Right cardiac atrium (tissue), 5 donors: Measurements from ENCODE around the gene ATF2. TPM values are rescaled to one million over a fixed set of nuclear protein-coding genes. Genes with fewer than 3 reads are reported as not detected.
A peak's percentile ranks its signal among the peaks of the same experiment; 100 is the strongest.

ENCODE experiments used
- ATAC-seq, 2 donors: fragments of 200-7000 bp; cut with Tn5 transposase; one replicate each; pipeline versions ENCODE4 v1.8.0 to v1.9.1; 2020; ENCODE audit warnings: moderate library complexity in 2 of 2, mild to moderate bottlenecking in 1 of 2
- DNase-seq, 3 donors: peaks; one replicate each; pipeline ENCODE4 v3.0.0-alpha.2; 2020
- H3K27ac ChIP-seq: one replicate; pipeline ENCODE4 v1.5.1; 2013; ENCODE audit warnings: mild to moderate bottlenecking, low read length, control low read depth, moderate library complexity
- H3K27me3 ChIP-seq: one replicate; pipeline ENCODE4 v1.6.1; 2013; ENCODE audit not compliant: control insufficient read depth, insufficient read depth
- H3K4me1 ChIP-seq: one replicate; pipeline ENCODE4 v1.6.1; 2013; ENCODE audit warnings: low read length; ENCODE audit not compliant: control insufficient read depth, insufficient read depth
- H3K4me3 ChIP-seq: one replicate; pipeline ENCODE4 v1.5.1; 2013; ENCODE audit warnings: low read length, control low read depth
- H3K9me3 ChIP-seq: one replicate; pipeline ENCODE4 v1.6.1; 2013; ENCODE audit warnings: low read length; ENCODE audit not compliant: control insufficient read depth
- WGBS: extraction: QIAGEN DNeasy Blood & Tissue Kit; methylation state at CpG from one replicate; pipeline ENCODE4 v1.1.7; 2013; 5-methylcytosine and 5-hydroxymethylcytosine counted together
- intact Hi-C, 4 donors: fragments of 100-400 bp; cut with DNase I; formaldehyde crosslinking; loops; one replicate each; pipeline versions ENCODE4 v1.11.0 to v1.14.0; 2022 to 2023
- polyA plus RNA-seq: library from polyadenylated mRNA; stranded (reverse); fragments of 200-250 nt; gene quantifications from one replicate; pipeline ENCODE4 v1.2.3, GENCODE V29; 2013
- total RNA-seq, 4 donors: library from RNA; stranded (reverse); fragmentation: NEBNext Ultra II Directional; extraction: Animal tissue kit (Norgen Biotek cat#: 25700); gene quantifications; one replicate each; pipeline ENCODE4 v1.2.1, GENCODE V29; 2021
- donor health status: healthy with polysubstance abuse.
- donor health status: DM: no; HTN: yes; CAD: no.
- donor health status: DM: no; HTN: no; CAD: no.
- donor health status: DM: no; HTN: yes; CAD: no; lungs with severe emphysema.
- donor health status: DM: yes; HTN: yes; CAD: no.

The ATF2 gene
- total and polyA plus RNA-seq, 5 donors: 10.8 to 39.2 (median 30.6) TPM

- Histone ChIP-seq H3K27ac (no peak overlapping the region), H3K4me3 (no peak overlapping the region), H3K9me3 (no peaks in the 10 kb centered on the region), H3K4me1 (no peaks in the 10 kb centered on the region), H3K27me3 (no peaks in the 10 kb centered on the region)
- intact Hi-C loops: no loop called here
- DNase-seq: no peak
- ATAC-seq: no peak
- WGBS: 92% methylated on average over 4 of the region's 4 CpGs
Measured at GRCh38 chr2:175054340-175054739, 113.7 kb downstream of the ATF2 start.

- Histone ChIP-seq H3K9me3 (no peaks in the 10 kb centered on the region), H3K27ac (no peak overlapping the region), H3K4me3 (no peak overlapping the region), H3K4me1 (no peaks in the 10 kb centered on the region), H3K27me3 (no peaks in the 10 kb centered on the region)
- no peak for DNase-seq
- no peak for ATAC-seq
- intact Hi-C loops: no loop called here
Measured at GRCh38 chr2:175049661-175050060, 118.3 kb downstream of the ATF2 start.

- WGBS: 80% methylated on average over 2 of the region's 2 CpGs
- no peaks in the 10 kb centered on the region for H3K4me1 ChIP-seq
- ATAC-seq (no peak), DNase-seq (no peak)
- no peaks in the 10 kb centered on the region for H3K27me3 ChIP-seq
- intact Hi-C loops: no loop called here
- H3K27ac ChIP-seq: no peak overlapping the region
- no peak overlapping the region for H3K4me3 ChIP-seq
- no peaks in the 10 kb centered on the region for H3K9me3 ChIP-seq
Measured at GRCh38 chr2:175048275-175048674, 119.7 kb downstream of the ATF2 start.

- intact Hi-C loops: no loop called here
- Histone ChIP-seq H3K27me3 (no peaks in the 10 kb centered on the region), H3K4me1 (no peaks in the 10 kb centered on the region), H3K9me3 (no peaks in the 10 kb centered on the region), H3K4me3 (no peak overlapping the region), H3K27ac (no peak overlapping the region)
- ATAC-seq (no peak), DNase-seq (no peak)
- 79% methylated on average over 3 of the region's 3 CpGs for WGBS
Measured at GRCh38 chr2:175039490-175039889, 128.5 kb downstream of the ATF2 start.

- WGBS: 87% methylated on average over 5 of the region's 5 CpGs
- no peak for ATAC-seq
- intact Hi-C loops: no loop called here
Measured at GRCh38 chr2:175039031-175039430, 129.0 kb downstream of the ATF2 start.

GRCh38 chr2:175037941-175038340, 130.1 kb downstream of the ATF2 start:
- Histone ChIP-seq H3K27ac (no peak overlapping the region), H3K27me3 (no peaks in the 10 kb centered on the region), H3K4me1 (no peaks in the 10 kb centered on the region), H3K4me3 (no peak overlapping the region), H3K9me3 (no peaks in the 10 kb centered on the region)
- ATAC-seq (no peak), DNase-seq (no peak)
- WGBS: 78% methylated on average over 2 of the region's 2 CpGs
- intact Hi-C loops: no loop called here

More at GRCh38 chr2:175039031-175039430, 129.0 kb downstream of the ATF2 start:
- no peak for DNase-seq
- no peaks in the 10 kb centered on the region for H3K4me1 ChIP-seq
- no peak overlapping the region for H3K27ac ChIP-seq
- H3K9me3 ChIP-seq: no peaks in the 10 kb centered on the region
- H3K4me3 ChIP-seq: no peak overlapping the region
- no peaks in the 10 kb centered on the region for H3K27me3 ChIP-seq

GRCh38 chr2:175036582-175037018, 131.4 kb downstream of the ATF2 start:
- 67% methylated on average over 5 of the region's 5 CpGs for WGBS
- Histone ChIP-seq H3K9me3 (no peaks in the 10 kb centered on the region), H3K27me3 (no peaks in the 10 kb centered on the region), H3K4me3 (no peak overlapping the region), H3K27ac (no peak overlapping the region), H3K4me1 (no peaks in the 10 kb centered on the region)
- ATAC-seq (no peak), DNase-seq (no peak)
- intact Hi-C loops: no loop called here

GRCh38 chr2:175035806-175036205, 132.2 kb downstream of the ATF2 start:
- H3K27me3 ChIP-seq: no peaks in the 10 kb centered on the region
- no peak for ATAC-seq
- H3K27ac ChIP-seq: no peak overlapping the region
- intact Hi-C loops: no loop called here
- no peaks in the 10 kb centered on the region for H3K4me1 ChIP-seq
- DNase-seq: no peak
- H3K4me3 ChIP-seq: no peak overlapping the region
- 35% methylated on average over 3 of the region's 3 CpGs for WGBS
- H3K9me3 ChIP-seq: no peaks in the 10 kb centered on the region

- no peak for DNase-seq
- intact Hi-C loops: no loop called here
- Histone ChIP-seq H3K4me3 (no peak overlapping the region), H3K4me1 (no peaks in the 10 kb centered on the region), H3K27ac (no peak overlapping the region), H3K9me3 (no peaks in the 10 kb centered on the region), H3K27me3 (no peaks in the 10 kb centered on the region)
- ATAC-seq: no peak
- 85% methylated on average over 3 of the region's 3 CpGs for WGBS
Measured at GRCh38 chr2:175034716-175035115, 133.3 kb downstream of the ATF2 start.

GRCh38 chr2:175030380-175031271, 137.4 kb downstream of the ATF2 start:
- Histone ChIP-seq H3K4me3 (no peak overlapping the region), H3K4me1 (no peaks in the 10 kb centered on the region), H3K27me3 (no peaks in the 10 kb centered on the region), H3K9me3 (no peaks in the 10 kb centered on the region), H3K27ac (no peak overlapping the region)
- 86% methylated on average over 5 of the region's 5 CpGs for WGBS
- ATAC-seq (peak; percentile 48 to 67), DNase-seq (no peak)
- intact Hi-C loops: no loop called here

- ATAC-seq: no peak
- Histone ChIP-seq H3K27me3 (no peaks in the 10 kb centered on the region), H3K4me3 (no peak overlapping the region), H3K27ac (peak overlapping the region; percentile 59), H3K4me1 (no peaks in the 10 kb centered on the region), H3K9me3 (no peaks in the 10 kb centered on the region)
- 99% methylated on average over 3 of the region's 3 CpGs for WGBS
- intact Hi-C loops: no loop called here
- no peak for DNase-seq
Measured at GRCh38 chr2:175027755-175028154, 140.2 kb downstream of the ATF2 start.
